Adrenal gland (tissue), 12 donors: Measurements from ENCODE around the gene LILRB5. TPM values are rescaled to one million over a fixed set of nuclear protein-coding genes. Genes with fewer than 3 reads are reported as not detected.
A peak's percentile ranks its signal among the peaks of the same experiment; 100 is the strongest.
"Not testable (repeated sequence)": the region's sequence is repeated elsewhere in the genome, so short reads cannot be mapped to it uniquely, and the experiment has no call there.

Experiments
- DNase-seq, 7 donors: peaks; one replicate each; pipeline ENCODE4 v3.0.0-alpha.2; 2019 to 2020
- H3K27ac ChIP-seq, 5 donors: fragments of 200-600 bp; sonication (generic) in 4 of 5; 1 replicate in 3 of 5; 2 replicates in 2 of 5; pipeline versions ENCODE4 v1.5.1 to v1.8.0; 2016 to 2020; ENCODE audit warnings: mild to moderate bottlenecking in 1 of 5
- H3K27me3 ChIP-seq: fragments of 200-600 bp; 2 replicates; pipeline ENCODE4 v1.8.0; 2021
- H3K36me3 ChIP-seq, 2 donors: fragments of 200-600 bp; replicated peaks in 1 of 2; 1 replicate in 1 of 2; 2 replicates in 1 of 2; pipeline versions ENCODE4 v1.5.1 to v1.8.0; 2018 to 2022
- H3K4me1 ChIP-seq, 2 donors: fragments of 200-600 bp; replicated peaks in 1 of 2; 1 replicate in 1 of 2; 2 replicates in 1 of 2; pipeline versions ENCODE4 v1.5.1 to v1.8.0; 2018 to 2021
- H3K4me3 ChIP-seq, 4 donors: fragments of 200-600 bp; sonication (generic) in 3 of 4; one replicate each; pipeline ENCODE4 v1.5.1; 2016 to 2018
- H3K9me3 ChIP-seq, 3 donors: fragments of 200-600 bp; sonication (generic) in 1 of 3; replicated peaks in 1 of 3; 1 replicate in 2 of 3; 2 replicates in 1 of 3; pipeline versions ENCODE4 v1.5.1 to v1.8.0; 2016 to 2021
- CTCF ChIP-seq, 6 experiments: fragments of 450-650 bp in 4 of 6; fragments of 200-600 bp in 2 of 6; sonication (generic) in 1 of 6; IDR thresholded peaks; 1 replicate in 5 of 6; 2 replicates in 1 of 6; pipeline versions ENCODE4 v1.5.1 to v1.8.0; 2016 to 2021; ENCODE audit warnings: antibody characterized with exemption in 6 of 6, mild to moderate bottlenecking in 2 of 6, moderate library complexity in 1 of 6
- POLR2A ChIP-seq, 2 donors: fragments of 450-650 bp; IDR thresholded peaks; one replicate each; pipeline ENCODE4 v1.6.1; 2017; ENCODE audit warnings: antibody characterized with exemption in 2 of 2, mild to moderate bottlenecking in 2 of 2, moderate library complexity in 1 of 2
- WGBS, 4 donors: extraction: QIAGEN DNeasy Blood & Tissue Kit in 2 of 4; methylation state at CpG; one replicate each; pipeline versions ENCODE4 v1.1.5 to v1.1.7; 2013 to 2017; 5-methylcytosine and 5-hydroxymethylcytosine counted together
- intact Hi-C, 2 donors: fragments of 100-400 bp; cut with DNase I; formaldehyde crosslinking; loops; one replicate each; pipeline versions ENCODE4 v1.14.1 to v1.15.0; 2022 to 2023
- polyA plus RNA-seq, 3 donors: library from polyadenylated mRNA; stranded (reverse); fragments of 200-250 nt in 2 of 3; fragments of 350-450 nt in 1 of 3; fragmentation: Illumina TruSeq in 1 of 3; extraction: RNeasy Lipid Tissue Mini Kit (QIAGEN cat#74804) in 1 of 3; gene quantifications; one replicate each; pipeline ENCODE4 v1.2.3, GENCODE V29; 2013 to 2014
- total RNA-seq, 9 donors: library from RNA; depleted of rRNA in 4 of 9; stranded (reverse); fragments of >200 nt in 4 of 9; fragments of 120-200 nt in 1 of 9; fragmentation: NEBNext Ultra II Directional in 1 of 9; extraction: Animal tissue kit (Norgen Biotek cat#: 25700) in 1 of 9; gene quantifications; one replicate each; pipeline versions ENCODE4 v1.1.0 to v1.2.4, GENCODE V29; 2013 to 2023
- donor health status: healthy with polysubstance abuse.
- donor health status: Bipolar disorder and iron deficiency.
- donor health status: DM: yes; HTN: yes; CAD: no.
- donor health status: DM: no; HTN: no; CAD: no.
- donor health status: DM: no; HTN: no; CAD: no.
- donor health status: DM: yes; HTN: yes; CAD: no.

The LILRB5 gene
- total and polyA plus RNA-seq, 12 donors, result 4.2 to 68.6 (median 29.2) TPM

- H3K9me3 ChIP-seq, result no peaks in the 10 kb centered on the region
- 41 to 67% (median 57%) methylated on average over 3 to 9 of the region's 9 CpGs; no CpG with 5 or more reads in 1 of the 4 donors for WGBS, 4 donors
- no peak for DNase-seq
- no peaks in the 10 kb centered on the region for H3K4me1 ChIP-seq
- intact Hi-C loops, result no loop called here
- TF ChIP-seq POLR2A (IDR thresholded peaks at IDR 0.05), result no peak
- no peak for TF ChIP-seq CTCF (IDR thresholded peaks at IDR 0.05)
- H3K36me3 ChIP-seq, result no peaks in the 10 kb centered on the region
- H3K4me3 ChIP-seq, result no peak overlapping the region
- H3K27me3 ChIP-seq, result peaks cover 4% of the 10 kb centered on the region
- no peak overlapping the region for H3K27ac ChIP-seq
Measured at GRCh38 chr19:54275951-54276350, 18.9 kb upstream of the LILRB5 start.

- H3K36me3 ChIP-seq, intact Hi-C loops, H3K9me3 ChIP-seq, DNase-seq, H3K4me3 ChIP-seq, H3K27me3 ChIP-seq, H3K4me1 ChIP-seq, H3K27ac ChIP-seq: not testable (repeated sequence)
- WGBS, 4 donors, result 53 to 74% (median 56%) methylated on average over 3 to 9 of the region's 9 CpGs
Measured at GRCh38 chr19:54274516-54274915, 17.4 kb upstream of the LILRB5 start.

GRCh38 chr19:54273821-54274220 is 16.7 kb upstream of the LILRB5 start:
- 59 to 69% (median 62%) methylated on average over 3 of the region's 3 CpGs for WGBS, 4 donors
- intact Hi-C loops, result no loop called here

GRCh38 chr19:54272181-54272580 is 15.1 kb upstream of the LILRB5 start:
- H3K27me3 ChIP-seq, H3K9me3 ChIP-seq, H3K36me3 ChIP-seq, H3K4me3 ChIP-seq, intact Hi-C loops, H3K4me1 ChIP-seq: not testable (repeated sequence)
- peak overlapping the region in 1 of 5 donors; percentile 22 for H3K27ac ChIP-seq
- DNase-seq, result peak in 1 of 7 donors; percentile 39
- WGBS, 4 donors, result 50 to 70% (median 57%) methylated on average over 4 to 5 of the region's 5 CpGs

More at GRCh38 chr19:54273821-54274220, 16.7 kb upstream of the LILRB5 start:
- Histone ChIP-seq H3K9me3 (no peaks in the 10 kb centered on the region), H3K27ac (no peak overlapping the region), H3K27me3 (peaks cover 4% of the 10 kb centered on the region), H3K36me3 (no peaks in the 10 kb centered on the region), H3K4me1 (no peaks in the 10 kb centered on the region), H3K4me3 (no peak overlapping the region)
- DNase-seq, result no peak
- no peak for TF ChIP-seq POLR2A (IDR thresholded peaks at IDR 0.05)
- TF ChIP-seq CTCF (IDR thresholded peaks at IDR 0.05), result no peak

- H3K9me3 ChIP-seq, intact Hi-C loops, H3K27me3 ChIP-seq, H3K4me3 ChIP-seq, H3K36me3 ChIP-seq, H3K4me1 ChIP-seq: not testable (repeated sequence)
- peak overlapping the region in 1 of 5 donors; percentile 77 for H3K27ac ChIP-seq
- WGBS, 4 donors, result 36 to 54% (median 48%) methylated on average over 4 of the region's 4 CpGs
- peak in 2 of 7 donors; percentile 36 to 51 for DNase-seq
Measured at GRCh38 chr19:54271587-54271986, 14.5 kb upstream of the LILRB5 start.

GRCh38 chr19:54271106-54271505 is 14.0 kb upstream of the LILRB5 start:
- Histone ChIP-seq H3K4me3 (no peak overlapping the region), H3K4me1 (no peaks in the 10 kb centered on the region), H3K9me3 (no peaks in the 10 kb centered on the region), H3K27ac (peak overlapping the region in 1 of 5 donors; percentile 77), H3K36me3 (no peaks in the 10 kb centered on the region), H3K27me3 (no peaks in the 10 kb centered on the region)
- intact Hi-C loops, result no loop called here
- TF ChIP-seq POLR2A (IDR thresholded peaks at IDR 0.05), result no peak
- no peak for TF ChIP-seq CTCF (IDR thresholded peaks at IDR 0.05)
- WGBS, 4 donors, result 49 to 66% (median 55%) methylated on average over 8 of the region's 8 CpGs
- DNase-seq, result peak in 4 of 7 donors; percentile 44 to 63 (median 49)
